Stimulated activated naive B cell treated with anti-CD40 and anti-IgM and Interleukin-4, amounts not matched to agents 10 μg/mL and 1 μg/mL and 100 μg/mL, for 72 hours (primary cell): ENCODE data around the gene C1orf198.

ENCODE experiments used
- ATAC-seq, 2 donors: fragments of 150-1000 bp; cut with Tn5 transposase; replicated peaks; 2 replicates each; pipeline ENCODE4 v1.10.0; 2021; ENCODE audit warnings: moderate library complexity in 1 of 2
- DNase-seq: peaks from one replicate; pipeline ENCODE4 v3.0.0; 2021
- H3K27ac Mint-ChIP-seq: one replicate; pipeline ENCODE4 v1.8.0; 2022; ENCODE audit warnings: mild to moderate bottlenecking, mixed read lengths
- H3K27me3 Mint-ChIP-seq, 2 donors: one replicate each; pipeline ENCODE4 v1.8.0; 2022; ENCODE audit warnings: mixed read lengths in 2 of 2
- H3K36me3 Mint-ChIP-seq, 2 donors: one replicate each; pipeline ENCODE4 v1.8.0; 2022; ENCODE audit warnings: mixed read lengths in 2 of 2, mild to moderate bottlenecking in 1 of 2
- H3K4me1 Mint-ChIP-seq, 2 donors: one replicate each; pipeline ENCODE4 v1.8.0; 2022; ENCODE audit warnings: mixed read lengths in 2 of 2, mild to moderate bottlenecking in 1 of 2
- H3K4me3 Mint-ChIP-seq, 2 donors: one replicate each; pipeline ENCODE4 v1.8.0; 2022; ENCODE audit warnings: mild to moderate bottlenecking in 2 of 2, mixed read lengths in 2 of 2, moderate library complexity in 1 of 2
- H3K9me3 Mint-ChIP-seq, 2 donors: one replicate each; pipeline ENCODE4 v1.8.0; 2022; ENCODE audit warnings: mixed read lengths in 2 of 2, mild to moderate bottlenecking in 1 of 2

The C1orf198 gene

DNA sequence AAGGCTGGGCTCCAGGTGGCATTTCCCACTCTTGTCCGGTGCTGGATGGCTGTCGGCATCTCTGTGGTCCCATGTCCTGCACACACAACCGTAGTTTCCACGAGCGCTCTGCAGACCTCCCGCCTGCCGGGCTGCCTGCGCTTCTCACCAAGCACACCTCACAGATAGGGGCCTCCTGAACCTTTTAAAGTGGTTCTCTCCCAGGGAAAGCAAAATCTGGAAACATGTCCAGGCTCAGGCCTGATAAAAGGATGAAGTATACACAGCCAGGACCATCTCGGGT, 74.9 kb downstream of the C1orf198 start:
- no peak for ATAC-seq

DNA sequence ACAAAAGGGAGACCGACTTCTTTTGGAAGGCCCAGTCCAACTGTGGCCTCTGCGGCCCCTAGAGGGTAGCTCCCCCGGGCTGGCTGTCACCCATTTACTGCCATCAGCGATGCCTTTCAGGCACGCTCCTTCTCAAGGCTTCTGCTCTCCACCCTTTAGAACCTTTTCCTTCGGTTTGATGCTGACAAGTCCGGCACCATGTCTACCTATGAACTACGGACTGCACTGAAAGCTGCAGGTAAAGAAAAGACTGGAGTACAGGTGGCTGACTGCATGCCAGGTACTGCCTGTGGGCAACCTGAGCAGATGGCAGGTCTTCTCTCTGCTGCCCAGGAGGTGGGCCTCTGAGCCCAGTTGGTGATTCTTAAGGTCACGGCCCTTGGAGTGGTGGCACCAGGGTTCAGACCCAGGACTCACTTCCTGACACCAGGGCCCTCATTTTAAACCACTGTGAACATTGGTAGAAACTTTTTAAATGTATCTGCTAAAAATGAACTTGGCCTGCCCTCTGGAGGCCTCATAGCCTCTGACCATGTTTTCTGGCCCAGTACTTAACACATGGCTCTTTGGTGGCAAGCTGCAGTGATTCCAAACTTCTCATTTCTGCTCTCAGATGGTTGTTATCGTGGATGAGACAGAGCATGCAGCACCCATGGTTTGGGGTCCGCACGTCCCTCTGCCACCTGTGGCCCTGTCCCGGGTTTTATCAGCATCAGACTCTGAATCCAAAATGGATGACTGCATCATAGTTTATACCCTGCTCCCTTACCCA, 75.4 kb downstream of the C1orf198 start:
- ATAC-seq = no peak
- Mint-ChIP-seq H3K4me1 (no peaks in the 10 kb centered on the region), H3K9me3 (no peaks in the 10 kb centered on the region), H3K27me3 (peaks cover 30 to 31% of the 10 kb centered on the region in 2 donors), H3K4me3 (no peak overlapping the region), H3K36me3 (no peaks in the 10 kb centered on the region), H3K27ac (no peak overlapping the region)
- no peak for DNase-seq

More for the DNA sequence above, 74.9 kb downstream of the C1orf198 start:
- H3K9me3 Mint-ChIP-seq = no peaks in the 10 kb centered on the region
- H3K4me1 Mint-ChIP-seq = no peaks in the 10 kb centered on the region
- no peaks in the 10 kb centered on the region for H3K36me3 Mint-ChIP-seq
- peaks cover 28% of the 10 kb centered on the region in 2 donors for H3K27me3 Mint-ChIP-seq
- DNase-seq = no peak
- no peak overlapping the region for H3K4me3 Mint-ChIP-seq
- no peak overlapping the region for H3K27ac Mint-ChIP-seq

DNA sequence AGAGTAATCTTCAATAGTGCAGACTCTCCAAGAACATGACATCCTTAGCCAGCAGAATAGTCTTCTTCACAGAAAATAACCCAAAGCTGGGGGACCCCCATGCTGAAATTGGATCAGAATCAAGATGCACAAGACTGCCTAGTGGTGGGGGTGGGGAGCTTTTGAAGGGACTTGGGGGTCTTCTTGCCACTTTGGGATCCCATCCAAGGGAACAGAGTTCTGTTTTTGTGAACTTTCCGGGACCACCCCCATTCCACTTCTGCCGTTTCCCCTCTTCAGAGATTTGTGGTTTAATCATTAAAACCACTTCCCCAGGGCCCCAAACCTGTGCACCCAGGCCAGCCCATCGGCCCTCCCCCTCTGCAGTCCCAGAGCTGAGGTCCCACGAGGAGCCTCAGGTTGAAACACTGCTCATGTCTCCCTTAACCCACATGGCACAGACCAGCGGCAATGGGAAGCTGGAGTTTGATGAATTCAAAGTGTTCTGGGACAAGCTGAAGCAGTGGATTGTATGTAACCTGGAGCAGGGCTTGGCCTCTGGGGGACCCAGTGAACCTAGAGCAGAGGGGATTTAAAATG, 76.2 kb downstream of the C1orf198 start:
- no peak overlapping the region for H3K27ac Mint-ChIP-seq

DNA sequence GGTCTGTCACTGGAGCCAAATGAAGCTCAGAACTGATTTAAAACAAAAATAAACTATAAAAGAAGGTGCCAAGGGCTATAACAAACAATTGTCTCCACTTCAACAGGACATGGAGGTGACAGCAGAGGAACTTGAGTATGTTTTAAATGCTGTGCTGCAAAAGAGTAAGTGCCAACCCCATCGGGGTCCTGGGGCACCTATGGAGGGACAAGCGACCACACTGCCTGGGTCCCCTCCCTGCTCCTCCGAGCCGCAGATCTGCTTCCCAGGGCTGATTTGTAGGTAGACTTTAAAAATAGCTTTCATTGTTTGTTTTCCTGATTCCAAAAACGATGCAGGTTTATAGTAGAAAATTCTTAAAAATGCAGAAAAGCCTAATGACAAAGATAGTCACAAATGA, 78.3 kb downstream of the C1orf198 start:
- ATAC-seq (no peak), DNase-seq (no peak)
- Mint-ChIP-seq H3K27me3 (peaks cover 30 to 31% of the 10 kb centered on the region in 2 donors), H3K4me3 (no peak overlapping the region), H3K9me3 (peaks cover 0 to 2% of the 10 kb centered on the region in 2 donors), H3K27ac (no peak overlapping the region), H3K36me3 (no peaks in the 10 kb centered on the region), H3K4me1 (no peaks in the 10 kb centered on the region)

More for the DNA sequence above, 76.2 kb downstream of the C1orf198 start:
- peaks cover 30 to 31% of the 10 kb centered on the region in 2 donors for H3K27me3 Mint-ChIP-seq
- no peaks in the 10 kb centered on the region for H3K4me1 Mint-ChIP-seq
- no peaks in the 10 kb centered on the region for H3K36me3 Mint-ChIP-seq
- no peaks in the 10 kb centered on the region for H3K9me3 Mint-ChIP-seq
- DNase-seq = no peak
- no peak overlapping the region for H3K4me3 Mint-ChIP-seq
- no peak for ATAC-seq

DNA sequence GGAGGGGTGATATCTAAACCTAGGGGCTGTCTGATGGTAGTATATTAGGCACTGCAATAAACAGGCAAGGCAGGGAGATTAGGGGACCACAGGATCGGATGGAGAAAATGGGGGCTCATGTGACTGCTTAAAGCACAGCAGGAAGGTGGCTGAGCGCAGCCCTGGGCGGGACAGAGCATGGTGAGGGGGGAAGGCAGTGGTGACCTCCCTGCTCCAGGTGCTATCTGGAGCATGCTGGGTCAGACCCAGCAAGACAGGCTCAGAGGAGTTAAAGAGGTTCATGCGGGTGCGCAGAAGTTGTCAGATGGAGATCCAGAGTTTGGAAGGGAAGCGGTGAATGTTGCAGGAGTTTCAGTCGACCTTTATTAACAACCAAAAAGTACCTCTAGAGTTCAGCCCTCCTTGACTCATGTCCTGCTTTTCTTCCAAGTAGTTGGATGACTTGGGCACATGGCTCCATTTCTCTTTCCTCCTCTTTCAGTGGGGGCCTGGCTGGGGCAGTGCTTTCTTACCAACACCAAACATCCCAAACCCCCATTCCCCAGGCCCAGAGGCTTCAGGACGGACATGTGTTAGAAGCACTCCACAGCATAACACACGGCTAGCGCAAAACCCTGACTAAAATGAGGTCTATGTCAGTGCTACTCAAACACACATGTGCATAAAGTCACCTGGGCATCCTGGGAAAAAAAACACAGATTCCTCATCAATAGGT, 79.6 kb downstream of the C1orf198 start:
- H3K27me3 Mint-ChIP-seq = peaks cover 25 to 29% of the 10 kb centered on the region in 2 donors
- peaks cover 0 to 3% of the 10 kb centered on the region in 2 donors for H3K9me3 Mint-ChIP-seq
- ATAC-seq = no peak
- H3K4me1 Mint-ChIP-seq = no peaks in the 10 kb centered on the region
- H3K4me3 Mint-ChIP-seq = no peak overlapping the region
- DNase-seq = no peak
- H3K27ac Mint-ChIP-seq = no peak overlapping the region
- no peaks in the 10 kb centered on the region for H3K36me3 Mint-ChIP-seq

DNA sequence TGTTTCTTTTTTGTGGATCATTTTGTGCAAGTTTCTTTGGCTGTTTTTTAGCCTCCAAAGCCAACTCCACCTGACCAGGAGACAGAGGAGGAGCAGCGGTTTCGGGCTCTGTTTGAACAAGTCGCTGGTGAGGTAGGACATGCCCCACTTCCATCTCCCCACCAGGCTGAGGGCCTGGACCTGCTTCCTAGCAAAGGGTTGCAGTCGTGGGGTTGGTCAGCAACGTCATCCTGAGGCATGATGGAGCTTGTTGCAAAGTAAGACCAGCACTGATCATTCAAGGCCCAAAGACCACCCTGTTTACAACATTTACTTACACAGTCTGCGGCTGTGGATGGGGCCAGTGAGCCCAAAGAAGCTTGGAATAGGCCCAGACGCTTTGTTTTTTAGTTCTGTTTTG, 80.8 kb downstream of the C1orf198 start:
- H3K36me3 Mint-ChIP-seq = no peaks in the 10 kb centered on the region
- H3K9me3 Mint-ChIP-seq = peaks cover 0 to 3% of the 10 kb centered on the region in 2 donors
- no peak for ATAC-seq
- H3K27ac Mint-ChIP-seq = no peak overlapping the region
- DNase-seq = no peak
- H3K4me3 Mint-ChIP-seq = no peak overlapping the region
- no peaks in the 10 kb centered on the region for H3K4me1 Mint-ChIP-seq
- H3K27me3 Mint-ChIP-seq = peaks cover 18 to 22% of the 10 kb centered on the region in 2 donors
